Hematopoietic multipotent progenitor cell treated with erythropoietin and hydrocortisone succinate and interleukin-3 and kit ligand, for 6 days (in vitro differentiated cells): ENCODE data around the gene STOML1.
"Not testable (repeated sequence)": the region's sequence is repeated elsewhere in the genome, so short reads cannot be mapped to it uniquely, and the experiment has no call there.

Experiments
- DNase-seq: peaks from one replicate; pipeline ENCODE4 v3.0.0-alpha.2; 2015

Gene STOML1

DNA sequence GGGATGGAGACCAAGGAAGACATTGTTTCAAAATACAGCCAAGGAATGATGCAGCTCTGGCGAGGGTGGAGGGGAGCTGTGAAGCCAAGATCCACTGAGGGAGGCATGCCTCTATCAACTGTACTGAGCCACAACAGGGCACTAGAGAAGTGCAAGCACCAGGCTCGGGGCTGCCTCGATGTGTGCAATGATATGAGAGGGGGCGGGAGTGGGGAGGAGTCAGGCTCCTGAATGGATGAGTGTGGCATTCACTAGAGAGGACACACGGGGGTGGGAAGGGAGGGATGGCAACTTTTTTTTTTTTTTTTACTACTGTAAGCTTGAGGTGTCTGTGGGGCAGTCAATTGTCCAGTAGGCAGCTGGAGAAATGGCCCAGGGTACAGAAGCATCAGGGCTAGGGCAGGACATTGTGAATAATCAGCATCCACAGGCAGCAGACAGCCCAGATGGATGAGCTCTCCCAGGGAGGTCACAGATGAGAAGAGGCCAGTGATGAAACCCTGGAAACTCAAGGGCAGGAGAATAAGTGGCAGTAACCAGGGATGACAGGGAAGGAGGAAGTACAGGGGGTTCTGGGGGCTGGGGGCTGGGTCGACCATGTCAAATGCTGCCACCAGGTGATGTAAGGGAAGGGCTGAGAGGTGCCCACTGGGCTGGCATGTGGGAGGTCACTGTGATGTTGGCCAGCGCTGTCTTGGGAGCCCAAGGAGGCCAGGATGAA is 5.9 kb downstream of the STOML1 start:
- DNase-seq: peak; percentile 85

DNA sequence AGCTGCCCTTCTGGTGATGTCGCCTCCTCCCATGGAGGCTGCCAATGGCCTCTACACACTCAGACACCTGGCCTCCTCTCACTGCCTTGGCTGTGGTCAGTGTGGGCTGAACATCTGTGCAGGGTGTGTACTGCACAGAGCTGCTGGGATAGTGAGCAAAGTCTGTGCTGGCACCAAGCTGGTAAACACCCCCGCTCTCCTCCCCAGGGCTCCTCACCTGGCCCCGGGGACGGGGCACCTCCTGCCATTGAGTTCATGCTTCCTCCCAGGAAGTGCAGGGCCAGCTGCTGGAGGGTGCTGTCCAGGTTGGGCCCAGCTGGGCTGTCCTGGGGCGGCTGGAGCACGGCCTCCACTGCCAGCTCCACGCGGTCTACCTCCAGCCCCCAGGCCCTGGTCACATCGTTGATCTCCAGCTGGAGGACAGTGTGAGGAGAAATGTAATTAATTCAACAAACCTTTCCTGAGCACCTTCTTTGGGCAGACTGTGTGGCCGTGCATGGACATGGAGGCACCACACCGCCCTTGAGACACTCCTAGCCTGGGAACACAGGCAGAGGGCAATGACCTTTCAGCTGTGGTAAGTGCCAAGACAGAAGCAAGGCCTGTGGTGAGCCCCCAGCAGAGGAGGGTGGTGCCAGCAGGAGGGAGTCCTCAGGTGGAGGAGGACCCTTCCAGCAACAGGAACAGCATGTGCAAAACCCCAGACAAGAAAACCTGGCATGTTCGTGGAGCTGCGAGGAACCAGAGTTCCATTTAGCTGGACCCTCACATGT is 6.8 kb downstream of the STOML1 start:
- DNase-seq: peak; percentile 63

DNA sequence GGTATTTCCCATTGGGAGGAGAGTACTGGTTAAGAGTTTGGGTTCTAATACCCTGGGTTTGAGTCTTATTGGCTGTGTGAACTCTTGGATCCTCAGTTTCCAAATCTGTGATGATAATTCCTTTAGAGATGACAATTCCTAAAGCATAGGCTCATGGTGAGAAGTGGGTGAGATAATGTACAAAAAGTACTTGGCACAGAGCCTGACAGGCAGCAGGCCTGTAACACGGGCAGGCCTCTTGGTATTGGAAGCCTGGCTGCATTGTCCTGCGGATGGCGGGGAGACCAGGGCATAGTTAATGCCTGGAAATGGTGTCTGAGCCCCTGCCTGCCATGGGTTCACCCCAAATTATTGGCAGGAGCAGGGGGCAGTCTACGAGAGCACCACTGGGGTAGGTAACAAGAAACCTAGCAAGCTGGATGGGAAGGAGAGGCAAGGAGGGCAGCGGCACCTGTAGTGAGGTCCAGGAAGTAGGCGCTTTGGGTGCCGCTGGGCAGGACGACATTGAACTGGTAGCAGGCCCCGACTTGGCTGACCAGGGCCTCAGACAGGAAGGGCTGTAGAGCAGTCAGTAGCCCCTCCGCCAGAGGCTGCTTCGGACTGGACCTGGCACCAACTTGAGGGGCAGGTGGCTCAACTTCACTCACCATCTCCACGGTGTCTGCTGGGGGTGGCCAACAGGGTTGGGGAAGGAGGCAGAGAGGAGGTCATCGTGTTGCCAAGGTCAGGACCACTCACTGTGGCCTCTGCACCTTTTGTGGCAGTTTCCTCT is 7.7 kb downstream of the STOML1 start:
- no peak for DNase-seq

DNA sequence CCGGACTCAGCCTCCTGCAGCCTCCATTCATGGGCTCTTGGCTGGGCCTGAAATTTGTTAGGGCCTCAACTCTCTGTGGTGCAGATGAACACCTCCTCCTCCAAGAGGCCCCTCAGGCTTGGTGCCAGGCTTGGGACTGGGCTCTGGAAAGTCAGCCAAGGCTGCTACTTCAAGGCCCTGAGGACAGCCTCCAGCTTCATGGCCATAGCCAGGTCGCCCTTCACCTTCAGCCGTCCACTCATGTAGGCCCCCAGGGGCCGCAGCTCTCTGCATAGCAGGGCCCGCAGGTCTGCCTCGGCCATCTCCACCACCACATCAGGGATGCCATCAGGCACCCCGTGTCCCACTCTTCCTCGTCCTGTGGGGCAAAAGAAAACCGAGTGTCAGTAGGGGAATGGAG is 8.3 kb downstream of the STOML1 start:
- DNase-seq: no peak

DNA sequence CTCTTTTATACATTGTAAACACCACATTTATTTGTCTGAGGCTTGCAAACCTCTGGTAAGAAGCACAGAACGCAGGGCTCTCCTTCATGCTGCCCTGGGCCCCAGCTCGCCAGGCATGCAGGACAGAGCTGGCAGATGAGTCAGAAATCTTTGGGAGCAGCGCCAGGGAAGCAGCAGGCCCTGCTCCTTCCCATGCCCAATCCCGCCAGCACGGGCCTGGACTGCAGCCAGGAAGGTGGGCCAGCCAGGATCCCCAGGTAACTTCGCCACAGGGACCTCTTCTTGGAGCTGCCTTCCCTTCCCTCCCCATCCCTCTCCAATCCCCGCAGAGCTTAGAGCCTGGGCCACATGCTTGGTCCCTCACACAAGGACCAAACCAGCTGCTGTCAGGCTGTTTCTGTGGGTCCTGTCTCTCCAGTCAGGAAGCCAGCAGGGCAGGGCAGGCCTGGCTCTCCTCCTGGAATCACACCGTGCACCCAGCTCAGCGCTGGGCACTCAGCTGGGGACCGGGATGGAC is 8.8 kb downstream of the STOML1 start:
- DNase-seq: no peak

DNA sequence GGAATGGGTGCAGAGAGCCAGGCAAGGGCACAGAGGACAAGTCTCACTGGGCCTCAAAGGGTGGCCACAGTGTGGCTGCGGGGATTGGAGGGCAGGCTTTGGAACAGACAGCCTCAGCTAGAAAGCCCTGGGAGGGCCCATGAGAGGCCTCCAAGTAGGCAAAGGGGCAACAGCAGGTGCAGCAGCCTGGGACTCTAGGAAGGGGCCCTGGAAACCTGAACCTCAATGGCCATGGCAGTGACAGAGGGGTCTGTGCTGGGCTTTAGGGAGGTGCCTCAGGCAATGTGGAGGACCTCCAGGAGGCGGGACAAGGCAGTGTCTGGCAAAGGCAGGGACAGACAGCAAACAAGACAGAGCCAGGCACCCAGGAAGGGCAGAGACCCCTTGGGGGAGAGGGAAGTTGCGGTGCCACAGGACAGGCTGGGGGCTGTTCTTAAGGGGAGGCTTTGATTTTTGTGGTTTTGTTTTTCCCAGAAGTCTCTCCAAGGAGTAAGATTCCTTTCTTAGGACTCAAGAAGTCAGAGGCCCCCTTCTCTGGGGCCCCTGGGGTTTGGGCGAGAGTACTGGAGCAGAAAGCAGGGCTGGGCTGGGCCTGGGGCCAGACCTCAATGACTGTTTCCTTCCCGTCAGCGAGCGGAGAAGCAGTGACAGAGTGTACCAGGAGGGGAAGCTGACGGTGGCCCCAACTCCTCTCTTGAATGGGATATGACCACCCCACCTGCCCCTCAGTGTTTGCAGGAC is 9.7 kb downstream of the STOML1 start:
- peak; percentile 87 for DNase-seq

DNA sequence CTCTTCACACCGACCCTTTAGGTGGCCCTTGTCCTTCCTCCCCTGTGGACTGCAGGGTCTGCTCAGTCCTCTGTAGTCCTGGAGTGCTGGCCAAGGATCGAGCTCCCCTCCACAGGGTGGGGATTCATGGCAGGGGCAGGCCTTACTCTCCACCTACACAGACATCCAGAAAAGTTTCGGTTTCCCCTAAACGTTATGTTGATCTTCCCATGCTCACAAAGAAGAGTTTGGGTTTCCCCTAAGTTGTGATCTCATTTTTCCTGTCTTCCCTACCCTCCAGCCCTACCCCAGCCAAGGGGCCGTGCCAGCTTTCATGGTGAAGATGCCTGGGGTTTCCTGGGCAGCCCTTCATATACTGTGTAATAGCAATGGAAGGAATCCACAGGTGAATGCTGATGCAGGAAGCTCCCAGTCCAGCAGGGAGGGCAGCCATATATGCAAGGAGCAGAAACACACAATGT is 10.3 kb downstream of the STOML1 start:
- DNase-seq: no peak

DNA sequence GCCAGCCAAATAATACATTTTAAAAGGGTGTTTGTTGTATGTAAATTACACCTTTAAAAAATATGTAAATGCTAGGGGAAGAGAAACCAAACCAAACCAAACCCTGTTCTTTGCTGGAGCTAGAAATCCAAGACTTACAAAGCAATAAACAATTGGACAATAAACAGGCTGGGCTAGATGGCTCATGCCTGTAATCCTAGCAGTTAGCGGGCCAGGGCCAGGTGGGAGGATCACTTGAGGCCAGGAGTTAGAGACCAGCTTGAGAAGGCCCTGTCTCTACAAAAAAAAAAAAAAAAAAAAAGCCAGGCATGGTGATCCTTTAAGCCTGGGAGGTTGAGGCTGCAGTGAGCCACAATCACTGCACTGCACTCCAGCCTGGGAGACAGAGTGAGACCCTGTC is 12.5 kb downstream of the STOML1 start:
- DNase-seq: no peak

DNA sequence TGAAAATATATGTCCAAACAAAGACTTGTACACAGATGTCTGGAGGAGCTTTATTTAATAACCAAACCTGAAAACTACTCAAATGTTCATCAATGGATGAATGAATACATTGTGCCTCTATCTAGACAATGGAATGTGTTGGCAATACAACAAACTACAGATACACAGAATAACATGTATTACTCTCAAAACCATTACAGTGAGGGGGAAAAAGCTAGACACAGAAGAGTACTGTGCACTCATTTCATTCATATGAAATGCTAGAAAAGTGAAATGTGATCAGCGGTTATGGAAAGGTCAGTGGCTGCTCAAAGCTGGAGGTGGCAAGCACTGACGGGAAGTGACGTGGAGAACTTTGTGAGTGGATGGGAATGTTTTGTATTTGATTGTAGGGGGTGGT is 13.2 kb downstream of the STOML1 start:
- DNase-seq: no peak

DNA sequence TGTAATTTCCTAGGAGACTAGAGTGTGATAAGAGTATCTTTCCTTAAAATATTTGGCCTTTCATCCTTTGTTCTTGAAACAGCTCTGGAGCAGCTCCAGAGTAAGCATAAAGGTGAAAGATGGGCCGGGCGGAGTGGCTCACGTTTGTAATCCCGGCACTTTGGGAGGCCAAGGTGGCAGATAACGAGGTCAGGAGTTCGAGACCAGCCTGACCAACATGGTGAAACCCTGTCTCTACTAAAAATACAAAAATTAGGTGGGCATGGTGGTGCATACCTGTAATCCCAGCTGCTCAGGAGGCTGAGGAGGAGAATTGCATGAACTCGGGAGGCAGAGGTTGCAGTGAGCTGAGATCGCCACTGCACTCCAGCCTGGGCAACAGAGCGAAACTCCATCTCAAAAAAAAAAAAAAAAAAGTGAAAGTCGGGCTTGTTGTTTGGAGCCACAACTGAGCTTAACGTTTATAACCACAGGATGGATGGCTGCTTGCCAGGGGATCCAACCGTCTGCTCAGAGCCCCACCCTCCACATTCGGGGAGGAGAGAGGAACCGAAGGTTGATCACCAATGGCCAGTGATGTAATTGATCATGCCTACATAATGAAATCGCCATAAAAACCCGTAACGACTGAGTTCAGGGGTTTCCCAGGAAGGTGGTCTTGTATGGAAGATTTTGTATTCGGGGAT is 16.5 kb downstream of the STOML1 start:
- peak; percentile 98 for DNase-seq

DNA sequence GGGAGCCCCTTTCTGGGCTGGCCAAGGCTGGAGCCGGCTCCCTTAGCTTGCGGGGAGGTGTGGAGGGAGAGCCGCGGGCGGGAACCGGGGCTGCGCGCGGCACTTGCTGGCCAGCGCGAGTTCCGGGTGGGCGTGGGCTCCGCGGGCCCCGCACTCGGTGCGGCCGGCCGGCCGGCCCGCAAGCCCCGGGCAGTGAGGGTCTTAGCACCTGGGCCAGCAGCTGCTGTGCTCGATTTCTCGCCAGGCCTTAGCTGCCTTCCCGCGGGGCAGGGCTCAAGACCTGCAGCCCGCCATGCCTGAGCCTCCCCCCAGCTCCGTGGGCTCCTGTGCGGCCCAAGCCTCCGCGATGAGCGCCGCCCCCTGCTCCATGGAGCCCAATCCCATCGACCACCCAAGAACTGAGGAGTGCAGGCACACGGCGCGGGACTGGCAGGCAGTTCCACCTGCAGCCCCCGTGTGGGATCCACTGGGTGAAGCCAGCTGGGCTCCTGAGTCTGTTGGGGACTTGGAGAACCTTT is 18.4 kb downstream of the STOML1 start:
- DNase-seq: not testable (repeated sequence)

DNA sequence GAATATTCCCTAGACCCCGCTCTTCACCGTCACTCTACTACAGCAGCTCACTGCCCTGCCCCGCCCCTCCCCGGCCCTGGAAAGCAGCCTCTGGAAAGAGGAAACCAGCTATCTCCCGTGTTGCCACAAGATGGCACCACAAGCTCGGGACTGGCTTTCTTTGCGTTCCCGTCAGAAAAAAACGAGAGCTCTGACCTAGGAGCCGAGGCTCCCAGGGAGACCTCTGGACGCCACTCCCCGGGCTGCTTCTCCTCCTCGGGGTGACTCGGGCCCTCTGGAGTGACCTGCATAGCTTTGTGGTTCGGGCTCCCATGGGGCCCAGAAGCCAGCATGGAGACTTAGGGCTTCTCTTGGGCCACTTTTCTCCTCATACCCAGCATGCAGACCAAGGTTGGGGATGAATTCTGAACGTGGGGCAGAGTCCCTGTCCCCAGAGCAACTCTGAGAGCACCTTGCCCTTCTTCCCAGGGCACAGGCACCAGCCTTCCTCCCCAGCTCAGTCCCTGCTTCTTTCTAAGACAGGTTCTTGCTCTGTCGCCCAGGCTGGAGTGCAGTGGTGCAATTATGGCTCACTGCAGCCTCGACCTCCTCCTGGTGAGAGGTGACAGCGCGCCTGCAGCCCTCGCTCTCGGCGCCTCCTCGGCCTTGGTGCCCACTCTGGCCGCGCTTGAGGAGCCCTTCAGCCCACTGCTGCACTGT is 19.0 kb downstream of the STOML1 start:
- peak; percentile 96 for DNase-seq

DNA sequence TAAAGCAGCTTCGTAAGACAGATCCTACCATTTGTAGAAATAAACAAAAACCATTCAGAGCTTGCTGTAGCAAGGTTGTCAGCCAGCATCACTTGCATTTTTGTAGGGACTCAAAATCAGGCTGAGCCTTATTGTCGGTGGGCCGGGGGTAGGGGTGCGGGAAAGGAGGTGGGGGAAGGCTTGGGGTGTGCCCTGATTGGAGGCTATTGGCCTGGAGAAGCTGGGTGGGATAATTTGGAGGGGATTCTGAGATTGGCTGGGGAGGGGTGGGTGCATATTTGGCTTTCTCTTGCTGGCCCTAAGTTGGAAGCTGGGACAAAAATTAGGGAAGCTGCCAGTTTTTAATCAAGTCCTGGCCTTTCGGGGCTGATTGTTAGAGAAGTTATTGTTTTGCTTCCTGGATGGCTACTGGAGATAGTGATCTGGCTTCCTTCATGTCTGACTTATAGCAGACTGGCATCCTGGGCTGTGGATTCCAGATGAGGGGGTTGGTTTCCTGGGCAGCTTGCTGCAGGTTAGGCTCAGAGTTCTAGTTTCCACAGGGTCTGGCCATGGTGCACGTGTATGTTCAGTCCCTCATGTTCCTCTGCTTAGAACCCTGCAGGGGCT is 22.8 kb downstream of the STOML1 start:
- DNase-seq: no peak

DNA sequence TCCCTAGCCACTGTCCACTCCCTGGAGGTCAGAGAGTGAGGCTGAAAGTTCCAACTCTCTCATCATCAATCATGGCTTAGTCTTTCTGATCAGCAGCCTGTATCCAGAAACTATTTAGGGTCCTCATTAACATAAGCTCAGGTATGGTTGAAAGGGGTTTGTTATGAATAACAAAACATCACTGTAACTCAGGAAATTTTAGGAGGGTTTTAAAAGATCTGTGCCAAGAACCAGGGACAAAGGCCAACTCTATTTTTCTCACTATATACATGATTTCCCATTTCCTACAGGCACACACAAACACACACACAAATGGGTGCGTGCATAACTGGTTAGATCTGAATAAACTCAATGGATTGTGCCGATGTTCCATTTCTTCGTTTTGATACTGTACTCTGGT is 23.6 kb downstream of the STOML1 start:
- DNase-seq: no peak

DNA sequence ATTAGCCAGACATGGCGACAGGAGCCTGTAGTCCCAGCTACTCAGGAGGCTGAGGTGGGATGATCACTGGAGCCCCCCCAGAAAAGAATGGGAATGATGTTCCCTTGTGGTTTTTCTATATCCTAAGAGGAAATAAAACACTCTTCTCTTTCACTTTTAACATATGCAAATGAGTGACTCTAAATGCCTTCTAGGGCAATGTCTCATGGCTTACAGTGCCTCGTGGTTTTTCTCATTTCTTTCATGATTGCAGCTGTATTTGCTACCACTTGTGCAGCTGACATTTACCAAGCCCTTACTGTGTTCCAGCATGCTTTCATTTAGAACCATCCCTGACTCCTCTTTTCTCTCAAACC is 26.4 kb downstream of the STOML1 start:
- DNase-seq: no peak

DNA sequence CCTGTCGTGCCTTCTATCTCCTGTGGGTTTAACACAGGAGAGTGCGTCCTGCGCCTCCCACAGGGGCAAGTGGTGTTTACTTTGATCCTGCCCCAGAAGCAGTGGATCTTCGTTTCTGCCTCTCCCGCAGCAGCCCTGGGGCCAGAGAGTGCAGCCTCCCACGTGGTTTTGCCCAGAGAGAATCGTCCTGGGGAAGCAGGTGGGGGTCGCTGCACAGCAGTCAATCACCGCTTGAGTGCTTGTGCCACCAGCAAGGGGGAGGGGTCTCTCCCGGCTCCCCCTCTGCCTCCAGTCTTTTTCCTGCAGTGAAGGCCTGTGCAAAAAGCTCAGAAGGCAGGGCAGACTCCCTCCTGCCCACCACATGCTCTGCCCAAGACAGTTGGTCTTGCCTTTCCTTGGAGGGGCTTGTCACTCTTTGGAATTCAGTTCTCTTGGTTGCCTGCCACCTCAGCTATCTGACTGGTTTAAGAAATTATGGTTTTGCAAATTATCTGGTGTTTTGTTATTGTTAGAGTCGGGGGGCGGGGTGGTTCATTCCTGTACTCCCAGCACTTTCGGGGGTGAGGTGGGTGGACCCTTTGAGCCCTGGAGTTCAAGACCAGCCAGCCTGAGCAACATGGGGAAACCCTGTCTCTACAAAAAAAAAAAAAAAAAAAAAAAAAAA is 26.9 kb downstream of the STOML1 start:
- DNase-seq: no peak

DNA sequence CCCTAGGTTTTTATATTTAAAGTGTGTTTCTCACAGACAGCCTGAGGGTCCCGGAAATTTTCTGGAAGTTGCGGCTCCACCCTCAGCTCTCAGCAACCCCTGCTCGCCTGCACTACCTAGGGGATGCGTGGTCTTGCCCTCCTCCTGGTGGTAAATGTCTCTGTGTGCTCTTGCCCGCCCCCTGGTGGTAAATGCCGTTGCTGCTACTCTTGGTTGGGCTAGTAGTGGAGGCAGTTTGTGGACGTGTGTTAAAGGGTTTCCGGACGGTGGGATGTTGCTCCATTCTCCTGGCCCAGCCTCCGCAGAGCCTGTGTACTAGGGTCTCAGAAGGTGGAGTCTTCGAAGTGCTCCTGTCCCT is 27.4 kb downstream of the STOML1 start:
- DNase-seq: peak; percentile 91

DNA sequence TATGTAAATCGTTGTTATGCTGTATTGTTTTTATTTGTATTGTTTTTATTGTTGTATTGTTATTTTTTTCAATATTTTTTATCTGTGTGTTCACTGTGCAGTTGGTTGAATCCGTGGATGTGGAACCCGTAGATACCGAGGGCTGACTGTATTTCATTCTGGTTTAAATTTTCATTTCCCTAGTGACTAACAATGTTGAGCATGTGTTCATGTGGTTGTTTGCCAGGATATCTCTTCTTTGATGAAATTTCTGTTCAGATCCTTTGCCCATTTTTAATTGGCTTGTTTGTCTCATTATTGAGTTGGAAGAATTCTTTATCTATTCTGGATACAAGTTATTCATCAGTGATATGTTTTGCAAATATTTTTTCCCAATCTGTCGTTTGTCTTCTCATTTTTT is 29.7 kb downstream of the STOML1 start:
- DNase-seq: no peak

DNA sequence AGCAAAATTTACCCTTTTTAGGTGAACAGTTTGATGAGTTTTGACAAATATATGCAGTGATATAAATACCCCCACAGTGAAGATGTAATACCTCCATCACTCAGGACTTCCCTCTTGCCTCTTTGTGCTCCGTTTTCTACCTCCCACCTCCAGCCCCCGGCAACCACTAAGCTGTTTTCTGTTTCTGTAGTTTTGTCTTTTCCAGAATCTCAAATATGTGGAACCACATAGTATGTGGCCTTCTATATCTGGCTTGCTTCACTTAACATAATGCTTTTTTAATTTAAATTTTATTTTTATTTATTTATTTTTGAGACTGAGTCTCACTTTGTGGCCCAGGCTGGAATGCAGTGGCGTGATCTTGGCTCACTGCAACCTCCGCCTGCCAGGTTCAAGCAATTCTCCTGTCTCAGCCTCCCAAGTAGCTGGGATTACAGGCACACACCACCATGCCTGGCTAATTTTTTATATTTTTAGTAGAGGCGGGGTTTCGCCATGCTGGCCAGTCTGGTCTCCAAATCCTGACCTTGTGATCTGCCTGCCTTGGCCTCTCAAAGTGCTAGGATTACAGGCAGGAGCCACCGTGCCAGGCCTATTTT is 31.5 kb downstream of the STOML1 start:
- not testable (repeated sequence) for DNase-seq

DNA sequence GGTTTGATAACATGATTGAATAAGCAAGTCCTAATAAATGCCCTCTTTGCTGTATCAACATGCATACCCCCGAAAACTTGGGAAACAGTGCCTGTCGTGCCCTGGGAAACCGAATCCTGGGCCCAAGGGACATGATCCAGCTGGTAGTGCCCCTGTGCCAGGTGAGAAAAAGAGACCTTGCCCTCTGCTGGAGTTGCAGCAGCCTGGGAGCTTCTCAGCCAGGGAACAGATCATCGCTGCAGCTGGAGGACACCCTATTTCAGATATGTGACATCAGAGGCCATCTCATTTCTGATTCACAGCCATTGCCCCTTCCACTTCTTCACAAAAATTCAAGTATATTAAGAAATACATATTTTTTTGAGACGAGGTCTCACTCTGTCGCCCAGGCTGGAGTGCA is 32.3 kb downstream of the STOML1 start:
- DNase-seq: no peak
